OCI-LY1 (cell line): ENCODE measurements around the gene TYRO3.

Source experiments
- H2AFZ ChIP-seq: fragments of 200-600 bp; sonication (generic), shearing (Covaris generic); 2 replicates; pipeline ENCODE4 v1.6.0; 2014; ENCODE audit warnings: antibody characterized with exemption, mild to moderate bottlenecking, low read length
- H3F3A ChIP-seq: fragments of 200-600 bp; sonication (generic), shearing (Covaris generic); 2 replicates; pipeline ENCODE4 v1.6.0; 2014; ENCODE audit warnings: mild to moderate bottlenecking, antibody characterized with exemption, low read length, moderate library complexity; ENCODE audit not compliant: insufficient read depth
- H3K27ac ChIP-seq: fragments of 200-600 bp; sonication (generic); 2 replicates; pipeline ENCODE4 v1.5.1; 2014; ENCODE audit warnings: low read length, mixed run types, mild to moderate bottlenecking, low read depth; ENCODE audit not compliant: poor library complexity, severe bottlenecking
- H3K27me3 ChIP-seq: fragments of 200-600 bp; sonication (generic); 2 replicates; pipeline ENCODE4 v1.6.0; 2014; ENCODE audit warnings: antibody characterized with exemption, mild to moderate bottlenecking, low read length, moderate library complexity; ENCODE audit not compliant: insufficient read depth
- H3K36me3 ChIP-seq: fragments of 200-600 bp; sonication (generic); 2 replicates; pipeline ENCODE4 v1.6.1; 2014; ENCODE audit warnings: mild to moderate bottlenecking, antibody characterized with exemption, low read length, moderate library complexity, mixed read lengths; ENCODE audit not compliant: insufficient read depth
- H3K4me1 ChIP-seq: fragments of 200-600 bp; sonication (generic); 2 replicates; pipeline ENCODE4 v1.5.1; 2014; ENCODE audit warnings: mild to moderate bottlenecking, low read length, moderate library complexity; ENCODE audit not compliant: insufficient read depth, severe bottlenecking
- H3K4me2 ChIP-seq: fragments of 200-600 bp; sonication (generic), shearing (Covaris generic); 2 replicates; pipeline ENCODE4 v1.6.1; 2014; ENCODE audit warnings: low read length
- H3K4me3 ChIP-seq: fragments of 200-600 bp; sonication (generic); 2 replicates; pipeline ENCODE4 v1.5.1; 2014; ENCODE audit warnings: low read length, low read depth, mild to moderate bottlenecking, mixed read lengths; ENCODE audit not compliant: poor library complexity, severe bottlenecking
- H3K79me2 ChIP-seq: fragments of 200-600 bp; shearing (Covaris generic); 2 replicates; pipeline ENCODE4 v1.6.1; 2016; ENCODE audit warnings: mixed run types, low read length, mixed read lengths; ENCODE audit not compliant: insufficient read depth
- H3K9ac ChIP-seq: fragments of 200-600 bp; sonication (generic), shearing (Covaris generic); 2 replicates; pipeline ENCODE4 v1.6.1; 2014; ENCODE audit warnings: mild to moderate bottlenecking, low read length, mixed read lengths
- H3K9me2 ChIP-seq: fragments of 200-600 bp; sonication (generic), shearing (Covaris generic); 2 replicates; pipeline ENCODE4 v1.6.1; 2014; ENCODE audit warnings: low read depth, mild to moderate bottlenecking, low read length, mixed read lengths
- H3K9me3 ChIP-seq: fragments of 200-600 bp; shearing (Covaris generic); 2 replicates; pipeline ENCODE4 v1.6.1; 2014; ENCODE audit warnings: low read length, mixed read lengths
- H4K20me1 ChIP-seq: fragments of 200-600 bp; sonication (generic), shearing (Covaris generic); 2 replicates; pipeline ENCODE4 v1.6.0; 2016; ENCODE audit warnings: mild to moderate bottlenecking, low read length; ENCODE audit not compliant: insufficient read depth
- EZH2 ChIP-seq: fragments of 200-600 bp; sonication (generic), shearing (Covaris generic); IDR thresholded peaks from 2 replicates; pipeline ENCODE4 v1.8.0; 2017; ENCODE audit warnings: borderline replicate concordance, mixed run types, mild to moderate bottlenecking, antibody characterized with exemption, low read length, moderate library complexity, mixed read lengths
- TF ChIP-seq, protein P1 (sequence below): fragments of 200-600 bp; sonication (generic), shearing (Covaris generic); IDR thresholded peaks from 2 replicates; pipeline ENCODE4 v1.5.1; 2017; ENCODE audit warnings: mild to moderate bottlenecking, antibody characterized with exemption, low read length, moderate library complexity, mixed read lengths

Gene TYRO3

DNA sequence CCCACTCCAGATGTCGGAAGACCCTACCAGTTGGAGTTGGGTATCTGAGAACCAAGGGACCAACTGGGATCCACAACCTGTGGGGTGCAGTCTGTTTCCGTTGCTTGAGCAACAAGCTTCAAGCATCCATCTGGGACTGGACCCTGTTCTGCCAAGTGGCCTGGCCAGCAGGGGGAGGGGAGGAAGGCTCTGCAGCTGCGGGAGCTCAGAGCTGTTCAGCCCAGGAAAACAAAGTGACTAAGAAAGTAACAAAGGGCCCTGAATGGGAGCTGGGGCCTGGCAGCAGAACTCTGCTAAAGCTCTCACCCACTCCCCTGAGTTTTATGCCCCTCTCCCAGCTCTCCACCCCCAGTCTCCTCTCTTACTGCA is 2.7 kb downstream of the TYRO3 start:
- Histone ChIP-seq H3F3A (no peaks in the 10 kb centered on the region), H3K9ac (no peak overlapping the region), H2AFZ (no peak overlapping the region), H3K4me2 (no peak overlapping the region), H3K27ac (no peak overlapping the region), H3K4me1 (peaks cover 23% of the 10 kb centered on the region), H4K20me1 (no peaks in the 10 kb centered on the region), H3K4me3 (no peak overlapping the region), H3K36me3 (no peaks in the 10 kb centered on the region), H3K9me3 (no peaks in the 10 kb centered on the region), H3K79me2 (no peaks in the 10 kb centered on the region), H3K9me2 (no peaks in the 10 kb centered on the region), H3K27me3 (peaks cover 12% of the 10 kb centered on the region; the same call in 1 of the 2 replicates)
- TF ChIP-seq, protein P1, sequence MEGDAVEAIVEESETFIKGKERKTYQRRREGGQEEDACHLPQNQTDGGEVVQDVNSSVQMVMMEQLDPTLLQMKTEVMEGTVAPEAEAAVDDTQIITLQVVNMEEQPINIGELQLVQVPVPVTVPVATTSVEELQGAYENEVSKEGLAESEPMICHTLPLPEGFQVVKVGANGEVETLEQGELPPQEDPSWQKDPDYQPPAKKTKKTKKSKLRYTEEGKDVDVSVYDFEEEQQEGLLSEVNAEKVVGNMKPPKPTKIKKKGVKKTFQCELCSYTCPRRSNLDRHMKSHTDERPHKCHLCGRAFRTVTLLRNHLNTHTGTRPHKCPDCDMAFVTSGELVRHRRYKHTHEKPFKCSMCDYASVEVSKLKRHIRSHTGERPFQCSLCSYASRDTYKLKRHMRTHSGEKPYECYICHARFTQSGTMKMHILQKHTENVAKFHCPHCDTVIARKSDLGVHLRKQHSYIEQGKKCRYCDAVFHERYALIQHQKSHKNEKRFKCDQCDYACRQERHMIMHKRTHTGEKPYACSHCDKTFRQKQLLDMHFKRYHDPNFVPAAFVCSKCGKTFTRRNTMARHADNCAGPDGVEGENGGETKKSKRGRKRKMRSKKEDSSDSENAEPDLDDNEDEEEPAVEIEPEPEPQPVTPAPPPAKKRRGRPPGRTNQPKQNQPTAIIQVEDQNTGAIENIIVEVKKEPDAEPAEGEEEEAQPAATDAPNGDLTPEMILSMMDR = no peak
- no peak for TF ChIP-seq EZH2

DNA sequence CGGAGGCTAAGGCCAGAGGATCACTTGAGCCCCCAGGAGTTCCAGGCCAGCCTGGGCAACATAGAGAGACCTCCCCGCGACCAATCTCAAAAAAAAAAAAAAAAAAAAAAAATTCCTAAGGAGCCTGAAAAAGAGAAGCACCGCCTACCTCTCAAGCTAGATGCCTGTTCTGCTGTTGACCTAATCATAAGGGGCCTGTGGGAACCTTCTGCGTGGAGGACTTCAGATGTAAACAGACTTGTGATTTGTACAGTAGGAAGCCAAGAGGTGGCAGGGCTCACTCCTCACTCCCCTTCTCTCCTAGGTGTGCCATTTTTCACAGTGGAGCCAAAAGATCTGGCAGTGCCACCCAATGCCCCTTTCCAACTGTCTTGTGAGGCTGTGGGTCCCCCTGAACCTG is 3.2 kb downstream of the TYRO3 start:
- no peak overlapping the region for H3K9ac ChIP-seq
- H2AFZ ChIP-seq = no peak overlapping the region
- H3K9me3 ChIP-seq = no peaks in the 10 kb centered on the region

DNA sequence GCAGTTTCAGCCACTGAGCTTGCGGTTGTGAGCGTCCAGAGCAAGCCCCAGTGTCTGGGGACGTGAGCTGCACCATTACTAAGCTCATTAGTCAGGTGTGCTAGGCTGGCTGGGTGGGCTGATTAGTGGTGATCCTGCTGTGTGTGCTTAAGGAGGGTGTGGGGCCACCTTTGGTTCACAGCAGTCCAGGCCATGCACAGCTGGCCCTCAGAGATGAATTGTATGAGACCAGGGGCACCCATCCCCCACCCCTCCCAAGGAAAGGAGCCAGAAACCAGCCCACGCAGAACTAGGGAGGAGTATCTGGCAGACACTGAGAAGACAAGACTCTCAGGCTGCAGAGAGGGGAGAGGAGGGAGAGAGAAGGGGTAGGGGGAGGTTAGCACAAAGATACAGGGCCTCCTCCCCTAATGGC is 3.8 kb downstream of the TYRO3 start:
- TF ChIP-seq EZH2 = no peak
- TF ChIP-seq, protein P1 = no peak
- H3K4me1 ChIP-seq = peaks cover 13% of the 10 kb centered on the region

More for the DNA sequence above, 3.2 kb downstream of the TYRO3 start:
- Histone ChIP-seq H3K27ac (no peak overlapping the region), H3K4me1 (peaks cover 19% of the 10 kb centered on the region), H3K27me3 (peaks cover 12% of the 10 kb centered on the region; the same call in 1 of the 2 replicates), H3K79me2 (no peaks in the 10 kb centered on the region), H3K9me2 (no peaks in the 10 kb centered on the region), H3K4me3 (no peak overlapping the region), H3K4me2 (no peak overlapping the region), H3K36me3 (no peaks in the 10 kb centered on the region), H3F3A (no peaks in the 10 kb centered on the region), H4K20me1 (no peaks in the 10 kb centered on the region)
- TF ChIP-seq EZH2 = no peak
- TF ChIP-seq, protein P1 = no peak

More for the DNA sequence above, 3.8 kb downstream of the TYRO3 start:
- no peak overlapping the region for H3K4me2 ChIP-seq
- H3K79me2 ChIP-seq = no peaks in the 10 kb centered on the region
- no peak overlapping the region for H2AFZ ChIP-seq
- H3K9ac ChIP-seq = no peak overlapping the region
- no peaks in the 10 kb centered on the region for H3K9me2 ChIP-seq
- H3K27me3 ChIP-seq = peaks cover 12% of the 10 kb centered on the region; the same call in 1 of the 2 replicates
- H4K20me1 ChIP-seq = no peaks in the 10 kb centered on the region
- H3K27ac ChIP-seq = no peak overlapping the region
- H3K36me3 ChIP-seq = no peaks in the 10 kb centered on the region
- H3K9me3 ChIP-seq = no peaks in the 10 kb centered on the region
- no peak overlapping the region for H3K4me3 ChIP-seq
- no peaks in the 10 kb centered on the region for H3F3A ChIP-seq
